Neural crest cell (in vitro differentiated cells): ENCODE measurements around the gene ABCG1. TPM values are rescaled to one million over a fixed set of nuclear protein-coding genes. Genes with fewer than 3 reads are reported as not detected.
A peak's percentile ranks its signal among the peaks of the same experiment; 100 is the strongest.

ENCODE experiments used
- DNase-seq: peaks from one replicate; pipeline ENCODE4 v3.0.0; 2021; ENCODE audit warnings: low read depth, mixed read lengths, low spot score
- H3K27ac Mint-ChIP-seq: one replicate; pipeline ENCODE4 v1.8.0; 2021; ENCODE audit warnings: mild to moderate bottlenecking, mixed read lengths; ENCODE audit not compliant: unreplicated experiment
- H3K27me3 Mint-ChIP-seq: 2 replicates; pipeline ENCODE4 v1.8.0; 2021; ENCODE audit warnings: low read depth, mild to moderate bottlenecking, mixed read lengths
- H3K36me3 Mint-ChIP-seq: 2 replicates; pipeline ENCODE4 v1.8.0; 2021; ENCODE audit warnings: low read depth, mild to moderate bottlenecking, mixed read lengths
- H3K4me1 Mint-ChIP-seq: 2 replicates; pipeline ENCODE4 v1.8.0; 2021; ENCODE audit warnings: mixed read lengths
- H3K4me3 Mint-ChIP-seq: one replicate; pipeline ENCODE4 v1.8.0; 2021; ENCODE audit warnings: mild to moderate bottlenecking, mixed read lengths
- H3K9me3 Mint-ChIP-seq: 2 replicates; pipeline ENCODE4 v1.8.0; 2021; ENCODE audit warnings: mixed read lengths
- CTCF ChIP-seq: fragments of 200-600 bp; sonication (generic); conservative IDR thresholded peaks from 2 replicates; pipeline ENCODE4 v1.5.0; 2021; ENCODE audit warnings: antibody characterized with exemption, mild to moderate bottlenecking
- total RNA-seq: library from RNA; stranded (reverse); gene quantifications from 2 replicates; pipeline ENCODE4 v1.2.1, GENCODE V29; 2021

The ABCG1 gene
- total RNA-seq, 1 donor from 2014 or later = 3.3 TPM

GRCh38 chr21:42189860-42190485 is 29.0 kb upstream of the ABCG1 start:
- Mint-ChIP-seq H3K4me1 (peaks cover 5% of the 10 kb centered on the region), H3K9me3 (peaks cover 8% of the 10 kb centered on the region), H3K36me3 (peaks cover 4% of the 10 kb centered on the region), H3K27ac (no peak overlapping the region), H3K4me3 (no peak overlapping the region), H3K27me3 (no peaks in the 10 kb centered on the region)
- no peak for DNase-seq
- TF ChIP-seq CTCF = no peak

GRCh38 chr21:42190486-42190863 is 28.5 kb upstream of the ABCG1 start:
- no peak overlapping the region for H3K27ac Mint-ChIP-seq
- H3K9me3 Mint-ChIP-seq = peaks cover 8% of the 10 kb centered on the region
- H3K4me1 Mint-ChIP-seq = peaks cover 5% of the 10 kb centered on the region
- H3K27me3 Mint-ChIP-seq = no peaks in the 10 kb centered on the region
- H3K36me3 Mint-ChIP-seq = peaks cover 4% of the 10 kb centered on the region
- TF ChIP-seq CTCF = no peak
- no peak for DNase-seq
- H3K4me3 Mint-ChIP-seq = no peak overlapping the region

GRCh38 chr21:42191064-42191463 is 27.9 kb upstream of the ABCG1 start:
- no peak for TF ChIP-seq CTCF
- Mint-ChIP-seq H3K36me3 (no peaks in the 10 kb centered on the region), H3K4me1 (peaks cover 5% of the 10 kb centered on the region), H3K27me3 (no peaks in the 10 kb centered on the region), H3K4me3 (no peak overlapping the region), H3K9me3 (peaks cover 4% of the 10 kb centered on the region), H3K27ac (no peak overlapping the region)
- DNase-seq = no peak

- Mint-ChIP-seq H3K4me3 (no peak overlapping the region), H3K4me1 (peaks cover 5% of the 10 kb centered on the region), H3K9me3 (no peaks in the 10 kb centered on the region), H3K36me3 (no peaks in the 10 kb centered on the region), H3K27ac (peak overlapping the region; percentile 86), H3K27me3 (no peaks in the 10 kb centered on the region)
- TF ChIP-seq CTCF = no peak
- DNase-seq = no peak
These were observed 27.0 kb upstream of the ABCG1 start for GRCh38 chr21:42191696-42192595.

GRCh38 chr21:42193131-42193671 is 25.7 kb upstream of the ABCG1 start:
- TF ChIP-seq CTCF = no peak
- H3K4me3 Mint-ChIP-seq = no peak overlapping the region
- H3K27me3 Mint-ChIP-seq = no peaks in the 10 kb centered on the region
- H3K27ac Mint-ChIP-seq = no peak overlapping the region
- peaks cover 5% of the 10 kb centered on the region for H3K4me1 Mint-ChIP-seq
- H3K36me3 Mint-ChIP-seq = no peaks in the 10 kb centered on the region
- no peak for DNase-seq
- H3K9me3 Mint-ChIP-seq = no peaks in the 10 kb centered on the region
